HepG2 (cell line): Measurements from ENCODE around the gene RHBDD3. TPM values are rescaled to one million over a fixed set of nuclear protein-coding genes. Genes with fewer than 3 reads are reported as not detected.
A peak's percentile ranks its signal among the peaks of the same experiment; 100 is the strongest.

Experiments
- FOXA3 ChIP-seq: IDR thresholded peaks from 2 replicates; pipeline ENCODE4 v1.6.1; 2016; ENCODE audit warnings: missing genetic modification reagents, missing compliant biosample characterization
- IKZF4 ChIP-seq: sonication (generic); formaldehyde crosslinking; IDR thresholded peaks from 2 replicates; pipeline ENCODE4 v1.5.1; 2020; ENCODE audit warnings: borderline replicate concordance, mild to moderate bottlenecking, low read depth, missing genetic modification reagents; ENCODE audit errors: not compliant biosample characterization
- KDM3A ChIP-seq: IDR thresholded peaks from 2 replicates; pipeline ENCODE4 v1.6.1; 2018; ENCODE audit warnings: low read depth, missing compliant biosample characterization
- MEIS2 ChIP-seq: sonication (generic); formaldehyde crosslinking; IDR thresholded peaks from 2 replicates; pipeline ENCODE4 v1.9.0; 2021; ENCODE audit warnings: mild to moderate bottlenecking, missing genetic modification reagents
- RARG ChIP-seq: sonication (generic); formaldehyde crosslinking; IDR thresholded peaks from 2 replicates; pipeline ENCODE4 v1.4.0; 2020; ENCODE audit warnings: low read depth, mild to moderate bottlenecking, missing genetic modification reagents
- RFX5 ChIP-seq: IDR thresholded peaks from 2 replicates; pipeline ENCODE4 v1.6.1; 2011; ENCODE audit warnings: low read depth, low read length, improper control_type of control experiment
- SPEN ChIP-seq: sonication (generic); formaldehyde crosslinking; IDR thresholded peaks from 2 replicates; pipeline ENCODE4 v1.5.1; 2020; ENCODE audit warnings: low read depth, mild to moderate bottlenecking, missing genetic modification reagents
- TBP ChIP-seq: sonication (generic); formaldehyde crosslinking; IDR thresholded peaks from 2 replicates; pipeline ENCODE4 v1.5.0; 2020; ENCODE audit warnings: missing genetic modification reagents
- TCF7L2 ChIP-seq: IDR thresholded peaks from 2 replicates; pipeline ENCODE4 v1.6.1; 2011; ENCODE audit warnings: mild to moderate bottlenecking, low read depth, low read length, moderate library complexity
- TOPORS ChIP-seq: sonication (generic); formaldehyde crosslinking; IDR thresholded peaks from 2 replicates; pipeline ENCODE4 v1.8.0; 2023; ENCODE audit warnings: mild to moderate bottlenecking, missing genetic modification reagents
- ZBTB1 ChIP-seq: sonication (generic); formaldehyde crosslinking; IDR thresholded peaks from 2 replicates; pipeline ENCODE4 v1.4.0; 2020; ENCODE audit warnings: missing genetic modification reagents, borderline replicate concordance
- ZBTB33 ChIP-seq: sonication (generic); formaldehyde crosslinking; IDR thresholded peaks from 2 replicates; pipeline ENCODE4 v1.4.0; 2020; ENCODE audit warnings: missing genetic modification reagents
- ZBTB7B ChIP-seq: sonication (generic); formaldehyde crosslinking; IDR thresholded peaks from 2 replicates; pipeline ENCODE4 v1.4.0; 2020; ENCODE audit warnings: missing genetic modification reagents
- ZNF20 ChIP-seq: sonication (generic); formaldehyde crosslinking; IDR thresholded peaks from 2 replicates; pipeline ENCODE4 v1.4.0; 2020; ENCODE audit warnings: mild to moderate bottlenecking, moderate library complexity, missing genetic modification reagents
- ZNF441 ChIP-seq: sonication (generic); formaldehyde crosslinking; IDR thresholded peaks from 2 replicates; pipeline ENCODE4 v1.7.0; 2021; ENCODE audit warnings: missing genetic modification reagents, borderline replicate concordance
- ZNF704 ChIP-seq: sonication (generic); formaldehyde crosslinking; IDR thresholded peaks from 2 replicates; pipeline ENCODE4 v1.8.1; 2023; ENCODE audit warnings: mild to moderate bottlenecking, inconsistent platforms, moderate library complexity, missing genetic modification reagents, borderline replicate concordance
- ZNF766 ChIP-seq: sonication (generic); formaldehyde crosslinking; IDR thresholded peaks from 2 replicates; pipeline ENCODE4 v1.5.0; 2020; ENCODE audit warnings: missing genetic modification reagents, borderline replicate concordance
- polyA plus RNA-seq, 8 experiments: library from polyadenylated mRNA; depleted of rRNA in 3 of 8; stranded (reverse) in 7 of 8; unstranded in 1 of 8; fragments of >200 nt; fragmentation: Illumina TruSeq in 4 of 8; extraction: Trizol in 4 of 8; gene quantifications; 2 replicates each; pipeline versions ENCODE4 v1.2.1 to v1.2.3, GENCODE V29; 2011 to 2016; ENCODE audit warnings: low read depth in 4 of 8, missing spikeins in 1 of 8, mixed read lengths in 1 of 8; ENCODE audit not compliant: insufficient read depth in 1 of 8
- total RNA-seq, 5 experiments: library from RNA; depleted of rRNA; stranded (reverse); fragments of >200 nt; fragmentation: Illumina TruSeq; extraction: Trizol; gene quantifications; 2 replicates each; pipeline ENCODE4 v1.2.3, GENCODE V29; 2016; ENCODE audit warnings: low read depth in 1 of 5
- TF ChIP-seq, protein P1 (sequence below): IDR thresholded peaks from 2 replicates; pipeline ENCODE4 v1.6.1; 2016
- TF ChIP-seq, protein P2 (sequence below): sonication (generic); formaldehyde crosslinking; IDR thresholded peaks from 2 replicates; pipeline ENCODE4 v1.5.0; 2020; ENCODE audit warnings: missing genetic modification reagents
- TF ChIP-seq, protein P3 (sequence below): sonication (generic); formaldehyde crosslinking; IDR thresholded peaks from 2 replicates; pipeline ENCODE4 v1.5.1; 2020; ENCODE audit warnings: missing genetic modification reagents, mild to moderate bottlenecking, borderline replicate concordance
- TF ChIP-seq, protein P4 (sequence below): sonication (generic); formaldehyde crosslinking; IDR thresholded peaks from 2 replicates; pipeline ENCODE4 v1.8.1; 2023; ENCODE audit warnings: missing genetic modification reagents, inconsistent platforms, borderline replicate concordance

RHBDD3 gene
- total and polyA plus RNA-seq, 2 of the 13 experiments (the other 11 are each of a cell fraction or from before 2014, with no cell fraction given): 12.1 to 26.7 TPM

- no peak for TF ChIP-seq ZBTB33 (CRISPR knock-in tag)
- no peak for TF ChIP-seq ZBTB7B
- TF ChIP-seq ZNF20 (CRISPR knock-in tag): no peak
- TF ChIP-seq IKZF4 (CRISPR knock-in tag): no peak
- TF ChIP-seq, protein P1, sequence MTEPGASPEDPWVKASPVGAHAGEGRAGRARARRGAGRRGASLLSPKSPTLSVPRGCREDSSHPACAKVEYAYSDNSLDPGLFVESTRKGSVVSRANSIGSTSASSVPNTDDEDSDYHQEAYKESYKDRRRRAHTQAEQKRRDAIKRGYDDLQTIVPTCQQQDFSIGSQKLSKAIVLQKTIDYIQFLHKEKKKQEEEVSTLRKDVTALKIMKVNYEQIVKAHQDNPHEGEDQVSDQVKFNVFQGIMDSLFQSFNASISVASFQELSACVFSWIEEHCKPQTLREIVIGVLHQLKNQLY (CRISPR knock-in tag): 0 out of 2 replicates have a peak, but pooled peaks have one; percentile 61
- no peak for TF ChIP-seq ZNF704
- no peak for TF ChIP-seq ZBTB1
- no peak for TF ChIP-seq KDM3A (CRISPR knock-in tag)
- no peak for TF ChIP-seq TOPORS (CRISPR knock-in tag)
- TF ChIP-seq, protein P2, sequence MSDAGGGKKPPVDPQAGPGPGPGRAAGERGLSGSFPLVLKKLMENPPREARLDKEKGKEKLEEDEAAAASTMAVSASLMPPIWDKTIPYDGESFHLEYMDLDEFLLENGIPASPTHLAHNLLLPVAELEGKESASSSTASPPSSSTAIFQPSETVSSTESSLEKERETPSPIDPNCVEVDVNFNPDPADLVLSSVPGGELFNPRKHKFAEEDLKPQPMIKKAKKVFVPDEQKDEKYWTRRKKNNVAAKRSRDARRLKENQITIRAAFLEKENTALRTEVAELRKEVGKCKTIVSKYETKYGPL (CRISPR knock-in tag): no peak
- TF ChIP-seq ZNF441 (CRISPR knock-in tag): no peak
- TF ChIP-seq TBP (CRISPR knock-in tag): no peak
- 0 out of 2 replicates have a peak, but pooled peaks have one; percentile 21 for TF ChIP-seq FOXA3 (CRISPR knock-in tag)
- TF ChIP-seq RARG: no peak
- no peak for TF ChIP-seq TCF7L2
- TF ChIP-seq MEIS2 (CRISPR knock-in tag): no peak
- TF ChIP-seq ZNF766: no peak
- TF ChIP-seq, protein P3, sequence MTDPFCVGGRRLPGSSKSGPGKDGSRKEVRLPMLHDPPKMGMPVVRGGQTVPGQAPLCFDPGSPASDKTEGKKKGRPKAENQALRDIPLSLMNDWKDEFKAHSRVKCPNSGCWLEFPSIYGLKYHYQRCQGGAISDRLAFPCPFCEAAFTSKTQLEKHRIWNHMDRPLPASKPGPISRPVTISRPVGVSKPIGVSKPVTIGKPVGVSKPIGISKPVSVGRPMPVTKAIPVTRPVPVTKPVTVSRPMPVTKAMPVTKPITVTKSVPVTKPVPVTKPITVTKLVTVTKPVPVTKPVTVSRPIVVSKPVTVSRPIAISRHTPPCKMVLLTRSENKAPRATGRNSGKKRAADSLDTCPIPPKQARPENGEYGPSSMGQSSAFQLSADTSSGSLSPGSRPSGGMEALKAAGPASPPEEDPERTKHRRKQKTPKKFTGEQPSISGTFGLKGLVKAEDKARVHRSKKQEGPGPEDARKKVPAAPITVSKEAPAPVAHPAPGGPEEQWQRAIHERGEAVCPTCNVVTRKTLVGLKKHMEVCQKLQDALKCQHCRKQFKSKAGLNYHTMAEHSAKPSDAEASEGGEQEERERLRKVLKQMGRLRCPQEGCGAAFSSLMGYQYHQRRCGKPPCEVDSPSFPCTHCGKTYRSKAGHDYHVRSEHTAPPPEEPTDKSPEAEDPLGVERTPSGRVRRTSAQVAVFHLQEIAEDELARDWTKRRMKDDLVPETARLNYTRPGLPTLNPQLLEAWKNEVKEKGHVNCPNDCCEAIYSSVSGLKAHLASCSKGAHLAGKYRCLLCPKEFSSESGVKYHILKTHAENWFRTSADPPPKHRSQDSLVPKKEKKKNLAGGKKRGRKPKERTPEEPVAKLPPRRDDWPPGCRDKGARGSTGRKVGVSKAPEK: no peak
- TF ChIP-seq RFX5: no peak
- no peak for TF ChIP-seq SPEN (CRISPR knock-in tag)
- TF ChIP-seq, protein P4, sequence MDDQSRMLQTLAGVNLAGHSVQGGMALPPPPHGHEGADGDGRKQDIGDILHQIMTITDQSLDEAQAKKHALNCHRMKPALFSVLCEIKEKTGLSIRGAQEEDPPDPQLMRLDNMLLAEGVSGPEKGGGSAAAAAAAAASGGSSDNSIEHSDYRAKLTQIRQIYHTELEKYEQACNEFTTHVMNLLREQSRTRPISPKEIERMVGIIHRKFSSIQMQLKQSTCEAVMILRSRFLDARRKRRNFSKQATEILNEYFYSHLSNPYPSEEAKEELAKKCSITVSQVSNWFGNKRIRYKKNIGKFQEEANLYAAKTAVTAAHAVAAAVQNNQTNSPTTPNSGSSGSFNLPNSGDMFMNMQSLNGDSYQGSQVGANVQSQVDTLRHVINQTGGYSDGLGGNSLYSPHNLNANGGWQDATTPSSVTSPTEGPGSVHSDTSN: no peak
These were observed 50.7 kb downstream of the RHBDD3 start (continued) for GRCh38 chr22:29216873-29217666.
